Rectal smooth muscle tissue (tissue), 1 donor: ENCODE results near the gene THRAP3.
"Not testable (repeated sequence)": the region's sequence is repeated elsewhere in the genome, so short reads cannot be mapped to it uniquely, and the experiment has no call there.

Experiments used
- H3K27ac ChIP-seq: one replicate; pipeline ENCODE4 v1.7.0; 2013; ENCODE audit warnings: low read depth, low read length, inconsistent platforms
- H3K27me3 ChIP-seq: one replicate; pipeline ENCODE4 v1.7.0; 2013; ENCODE audit warnings: low read length; ENCODE audit not compliant: control insufficient read depth, insufficient read depth
- H3K36me3 ChIP-seq: one replicate; pipeline ENCODE4 v1.7.0; 2013; ENCODE audit warnings: low read length; ENCODE audit not compliant: control insufficient read depth, insufficient read depth
- H3K4me1 ChIP-seq: one replicate; pipeline ENCODE4 v1.7.0; 2013; ENCODE audit warnings: low read length; ENCODE audit not compliant: control insufficient read depth, insufficient read depth
- H3K4me3 ChIP-seq: one replicate; pipeline ENCODE4 v1.7.0; 2013; ENCODE audit warnings: low read length
- H3K9ac ChIP-seq: one replicate; pipeline ENCODE4 v1.7.0; 2013; ENCODE audit warnings: low read length

THRAP3 gene

DNA sequence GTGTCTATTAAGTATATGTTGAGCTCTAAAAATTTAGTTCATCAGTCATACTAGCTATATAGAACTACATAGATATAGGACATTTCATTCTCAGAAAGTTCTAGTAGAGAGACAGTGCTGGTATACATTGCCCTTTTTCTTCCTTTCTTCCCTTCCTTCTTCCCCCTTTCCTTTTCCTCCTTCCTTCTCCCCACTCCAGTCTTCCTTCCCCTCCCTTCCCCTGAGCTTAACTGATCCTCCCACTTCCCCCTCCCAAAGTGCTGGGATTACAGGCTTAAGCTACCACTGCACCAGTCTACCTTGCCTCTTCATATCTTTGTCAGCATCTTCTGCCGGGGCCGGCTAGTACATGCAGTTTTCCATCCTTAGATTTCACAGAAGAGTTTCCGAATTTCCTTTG is 12.1 kb downstream of the THRAP3 start:
- no peak overlapping the region for H3K27ac ChIP-seq
- H3K4me1 ChIP-seq, result peaks cover 8% of the 10 kb centered on the region
- H3K9ac ChIP-seq, result no peak overlapping the region
- no peak overlapping the region for H3K4me3 ChIP-seq
- no peaks in the 10 kb centered on the region for H3K36me3 ChIP-seq
- no peaks in the 10 kb centered on the region for H3K27me3 ChIP-seq

DNA sequence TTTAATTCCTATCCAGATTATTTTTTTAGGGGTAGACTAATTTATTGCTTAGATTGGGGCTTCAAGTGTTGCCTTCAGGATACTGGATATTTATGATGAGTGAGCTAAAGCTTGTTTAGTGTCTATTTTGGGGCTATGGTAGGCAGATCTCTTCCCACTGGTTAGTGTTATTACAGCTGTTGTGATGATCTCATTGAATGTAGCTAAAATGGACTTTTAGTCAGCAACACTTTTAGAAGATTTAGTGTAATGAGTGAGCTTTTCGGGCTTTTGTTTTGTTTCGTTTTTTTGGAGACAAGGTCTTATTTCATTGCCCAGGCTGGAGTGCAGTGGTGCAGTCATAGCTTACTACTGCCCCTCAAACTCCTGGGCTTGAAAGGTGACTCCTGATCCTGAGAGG is 14.2 kb downstream of the THRAP3 start:
- H3K4me1 ChIP-seq, result peaks cover 8% of the 10 kb centered on the region
- H3K36me3 ChIP-seq, result peaks cover 4% of the 10 kb centered on the region
- H3K27ac ChIP-seq, result no peak overlapping the region

DNA sequence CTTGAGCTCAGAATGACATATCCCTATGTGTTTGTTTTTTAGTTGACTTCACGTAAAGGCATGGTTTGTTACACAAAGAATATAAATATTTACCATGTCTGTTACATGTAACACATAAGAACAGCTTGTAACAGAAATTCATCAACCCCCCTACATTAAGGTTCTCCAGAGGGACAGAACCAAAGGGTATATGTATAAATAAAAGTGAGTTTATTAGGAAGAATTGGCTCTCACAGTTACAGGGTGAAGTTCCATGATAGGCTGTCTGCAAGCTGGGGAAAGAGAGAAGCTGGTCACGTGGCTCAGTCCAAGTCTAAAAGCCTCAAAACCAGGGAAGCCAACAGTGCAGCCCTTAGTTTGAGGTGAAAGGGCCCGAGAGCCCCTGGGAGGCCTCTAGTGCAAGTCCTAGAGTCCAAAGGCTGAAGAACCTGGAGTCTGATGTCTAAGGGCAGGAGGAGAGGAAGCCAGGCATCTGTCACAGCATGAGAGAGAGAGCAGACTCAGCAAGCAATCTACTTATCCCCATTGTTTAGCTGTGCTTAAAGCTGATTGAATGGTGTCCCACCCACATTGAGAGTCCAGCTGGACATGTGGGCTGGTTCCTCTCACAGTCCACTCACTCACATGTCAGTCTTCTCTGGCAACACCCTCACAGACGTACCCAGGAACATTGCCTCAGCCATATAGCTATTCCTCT is 15.8 kb downstream of the THRAP3 start:
- Histone ChIP-seq H3K4me3 (no peak overlapping the region), H3K9ac (no peak overlapping the region), H3K27me3 (no peaks in the 10 kb centered on the region), H3K36me3 (peaks cover 4% of the 10 kb centered on the region), H3K27ac (no peak overlapping the region), H3K4me1 (peaks cover 8% of the 10 kb centered on the region)

More for the DNA sequence above, 14.2 kb downstream of the THRAP3 start:
- Histone ChIP-seq H3K4me3 (no peak overlapping the region), H3K9ac (no peak overlapping the region), H3K27me3 (no peaks in the 10 kb centered on the region)

DNA sequence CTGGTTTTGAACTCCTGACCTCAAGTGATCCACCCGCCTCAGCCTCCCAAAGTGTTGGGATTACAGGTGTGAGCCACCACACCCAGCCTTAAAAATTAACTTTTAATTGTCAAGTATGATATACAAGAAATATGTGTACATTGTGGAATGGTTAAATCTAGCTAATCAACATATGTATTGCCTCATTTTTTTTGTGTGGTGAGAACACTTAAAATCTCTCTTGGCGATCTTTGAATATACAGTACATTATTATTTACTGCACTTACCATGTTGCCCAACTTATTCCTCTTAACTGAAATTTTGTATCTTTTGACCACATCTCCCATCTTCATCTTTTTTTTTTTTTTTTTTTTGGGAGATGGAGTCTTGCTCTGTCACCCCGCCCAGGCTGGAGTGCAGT is 23.3 kb downstream of the THRAP3 start:
- no peaks in the 10 kb centered on the region for H3K27me3 ChIP-seq
- H3K36me3 ChIP-seq, result no peaks in the 10 kb centered on the region
- no peak overlapping the region for H3K27ac ChIP-seq
- H3K4me3 ChIP-seq, result no peak overlapping the region
- no peak overlapping the region for H3K9ac ChIP-seq
- H3K4me1 ChIP-seq, result no peaks in the 10 kb centered on the region

DNA sequence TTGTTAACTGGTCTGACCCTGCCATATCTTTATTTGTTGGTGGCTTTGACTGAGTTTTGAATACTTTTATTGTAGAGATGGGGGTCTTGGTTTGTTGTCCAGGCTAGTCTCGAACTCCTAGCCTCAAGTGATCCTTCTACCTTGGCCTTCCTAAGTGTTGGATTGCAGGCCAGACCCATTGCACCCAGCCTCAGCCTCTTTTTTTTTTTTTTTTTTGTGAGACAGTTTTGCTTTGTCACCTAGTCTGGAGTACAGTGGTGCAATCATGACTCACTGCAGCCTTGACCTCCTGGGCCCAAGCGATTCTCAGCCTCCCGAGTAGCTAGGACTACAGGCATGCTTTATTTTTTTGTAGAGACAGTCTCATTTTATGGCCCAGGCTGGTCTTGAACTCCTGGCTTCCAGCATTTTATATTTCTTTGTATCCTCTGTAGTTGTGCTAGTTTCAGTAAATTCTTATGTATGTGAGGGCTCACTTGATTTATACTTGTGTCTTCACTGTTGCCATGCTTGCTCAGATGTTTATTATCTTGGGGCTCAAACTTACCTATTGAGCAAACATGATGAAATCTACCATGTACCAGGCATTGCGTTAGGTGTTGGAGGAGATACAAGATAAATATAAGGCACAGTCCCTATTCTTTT is 24.1 kb downstream of the THRAP3 start:
- H3K4me3 ChIP-seq, result no peak overlapping the region
- H3K9ac ChIP-seq, result no peak overlapping the region
- no peaks in the 10 kb centered on the region for H3K27me3 ChIP-seq
- peaks cover 3% of the 10 kb centered on the region for H3K4me1 ChIP-seq
- H3K36me3 ChIP-seq, result no peaks in the 10 kb centered on the region
- no peak overlapping the region for H3K27ac ChIP-seq

DNA sequence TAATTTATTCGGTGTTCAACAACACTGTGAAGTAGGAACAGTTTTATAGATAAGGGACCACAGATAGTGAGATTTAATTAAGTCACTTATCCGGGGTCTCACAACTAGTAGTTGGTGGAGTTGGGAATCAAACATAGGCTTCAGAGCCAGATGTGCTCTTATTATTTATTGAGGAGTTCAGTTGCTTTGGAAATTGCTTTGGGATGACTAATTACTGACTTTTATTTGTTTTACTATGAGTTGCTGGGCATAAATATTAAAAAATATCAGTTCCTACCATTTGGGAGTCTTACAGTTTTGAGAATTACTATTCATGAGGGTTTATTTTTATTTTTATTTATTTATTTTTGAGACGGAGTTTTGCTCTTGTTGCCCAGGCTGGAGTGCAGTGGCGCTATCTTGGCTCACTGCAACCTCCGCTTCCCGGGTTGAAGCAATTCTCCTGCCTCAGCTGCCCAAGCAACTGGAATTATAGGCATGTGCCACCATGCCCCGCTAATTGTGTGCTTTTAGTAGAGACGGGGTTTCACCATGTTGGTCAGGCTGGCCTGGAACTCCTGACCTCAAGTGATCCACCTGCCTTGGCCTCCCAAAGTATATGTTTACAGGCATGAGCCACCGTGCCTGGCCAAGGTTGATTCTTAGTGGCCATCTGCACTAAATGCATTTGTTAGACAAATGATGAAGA is 27.7 kb downstream of the THRAP3 start:
- Histone ChIP-seq H3K4me1 (peaks cover 9% of the 10 kb centered on the region), H3K36me3 (no peaks in the 10 kb centered on the region), H3K9ac (no peak overlapping the region), H3K27me3 (no peaks in the 10 kb centered on the region), H3K4me3 (no peak overlapping the region), H3K27ac (no peak overlapping the region)

DNA sequence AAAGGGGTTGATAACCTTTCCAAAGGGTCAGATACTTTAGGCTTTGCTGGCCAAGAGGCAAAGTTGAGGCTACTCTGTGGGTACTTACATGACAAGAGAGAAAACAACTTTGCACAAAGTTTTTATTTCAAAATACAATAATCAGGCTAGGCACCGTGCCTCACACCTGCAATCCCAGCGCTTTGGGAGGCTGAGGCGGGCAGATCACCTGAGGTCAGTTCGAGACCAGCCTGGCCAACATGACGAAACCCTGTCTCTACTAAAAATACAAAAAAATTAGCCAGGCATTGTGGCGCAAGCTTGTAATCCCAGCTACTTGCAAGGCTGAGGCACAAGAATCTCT is 28.2 kb downstream of the THRAP3 start:
- peaks cover 12% of the 10 kb centered on the region for H3K4me1 ChIP-seq
- not testable (repeated sequence) for H3K27ac ChIP-seq, H3K27me3 ChIP-seq

DNA sequence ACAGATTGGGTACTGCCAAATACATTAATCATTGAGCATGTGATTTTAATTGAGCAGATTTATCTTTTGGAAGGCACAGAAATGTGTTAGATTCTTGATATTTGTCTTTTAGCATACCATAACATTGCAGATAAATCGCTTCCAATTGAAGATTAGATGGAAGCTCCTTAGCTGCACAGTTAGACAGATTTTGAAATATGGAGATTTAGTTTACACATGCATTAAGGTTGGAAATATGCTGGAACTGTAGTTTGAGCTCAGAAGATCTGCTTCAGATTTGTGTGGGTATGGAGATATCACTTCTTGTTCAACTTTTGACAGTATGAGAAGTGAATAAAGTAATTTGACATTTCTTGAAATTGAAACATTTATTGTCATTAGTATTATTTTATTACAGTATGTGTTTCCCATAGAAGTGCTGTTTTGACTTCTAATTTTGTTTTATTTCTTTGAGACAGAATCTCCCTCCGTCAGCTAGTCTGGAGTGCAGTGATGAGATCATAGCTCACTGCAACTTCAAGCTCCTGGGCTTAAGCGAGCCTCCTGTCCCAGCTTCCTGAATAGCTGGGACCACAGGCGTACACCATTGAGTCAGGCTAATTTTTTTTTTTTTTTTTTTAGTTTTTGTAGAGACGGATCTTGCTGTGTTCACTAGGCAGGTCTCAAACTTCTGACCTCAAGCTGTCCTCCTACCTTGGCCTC is 29.1 kb downstream of the THRAP3 start:
- H3K9ac ChIP-seq, result no peak overlapping the region
- H3K27ac ChIP-seq, result no peak overlapping the region
- no peak overlapping the region for H3K4me3 ChIP-seq
- no peaks in the 10 kb centered on the region for H3K36me3 ChIP-seq
- H3K27me3 ChIP-seq, result no peaks in the 10 kb centered on the region
- peaks cover 14% of the 10 kb centered on the region for H3K4me1 ChIP-seq

More for the DNA sequence above, 28.2 kb downstream of the THRAP3 start:
- H3K9ac ChIP-seq, H3K4me3 ChIP-seq, H3K36me3 ChIP-seq: not testable (repeated sequence)

DNA sequence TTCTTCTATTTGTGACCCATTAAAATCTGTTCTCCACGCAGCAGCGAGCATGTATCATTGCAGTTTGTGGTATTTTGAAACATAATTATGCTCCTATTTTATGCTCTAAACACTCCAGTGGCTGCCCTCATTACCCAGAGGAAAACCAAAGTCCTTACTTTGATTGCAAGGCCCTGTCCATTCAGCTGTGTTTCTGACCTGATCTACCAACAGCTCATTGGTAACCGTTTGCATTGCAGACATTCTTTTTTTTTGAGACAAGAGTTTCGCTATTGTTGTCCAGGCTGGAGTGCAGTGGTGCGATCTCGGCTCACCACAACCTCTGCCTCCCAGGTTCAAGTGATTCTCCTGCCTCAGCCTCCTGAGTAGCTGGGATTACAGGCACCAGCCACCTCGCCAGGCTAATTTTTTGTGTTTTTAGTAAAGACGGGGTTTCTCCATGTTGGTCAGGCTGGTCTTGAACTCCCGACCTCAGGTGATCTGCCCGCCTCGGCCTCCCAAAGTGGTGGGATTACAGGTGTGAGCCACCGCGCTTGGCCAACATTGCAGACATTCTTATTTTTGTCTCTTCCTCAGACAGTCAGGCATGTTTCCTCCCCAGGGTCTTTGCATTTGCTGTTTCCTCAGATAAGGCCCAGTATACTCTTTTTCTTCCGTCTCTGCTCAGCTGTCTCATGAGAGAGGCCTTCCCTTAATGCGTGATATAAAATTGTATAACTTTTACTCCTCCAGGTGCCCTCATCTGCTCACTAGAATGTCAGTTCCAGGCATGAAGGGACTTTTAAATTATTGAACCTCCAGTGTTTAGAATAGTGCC is 32.5 kb downstream of the THRAP3 start:
- Histone ChIP-seq H3K36me3 (no peaks in the 10 kb centered on the region), H3K9ac (no peak overlapping the region), H3K27ac (no peak overlapping the region), H3K4me1 (peaks cover 14% of the 10 kb centered on the region), H3K27me3 (no peaks in the 10 kb centered on the region), H3K4me3 (no peak overlapping the region)

DNA sequence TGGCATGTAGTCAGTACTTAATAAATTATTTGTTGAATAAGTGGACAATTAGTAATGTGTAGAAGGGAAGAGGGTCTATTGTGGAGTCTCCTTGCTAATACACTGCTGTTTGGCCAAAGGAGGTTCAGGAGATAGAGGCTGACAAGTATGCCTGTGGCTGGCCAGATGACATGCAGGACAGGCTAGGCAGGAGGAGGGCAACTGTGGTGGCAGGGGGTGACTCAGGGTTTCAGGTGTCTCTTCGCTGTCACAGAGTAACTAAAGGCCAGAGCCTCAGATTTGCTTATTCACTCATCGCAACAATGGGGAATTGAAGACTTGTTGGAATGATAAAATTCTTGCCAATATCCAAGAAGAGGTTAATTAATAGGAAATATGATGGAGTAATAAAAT is 33.1 kb downstream of the THRAP3 start:
- H3K4me1 ChIP-seq, result peaks cover 14% of the 10 kb centered on the region
- no peaks in the 10 kb centered on the region for H3K27me3 ChIP-seq
- no peak overlapping the region for H3K9ac ChIP-seq
- H3K27ac ChIP-seq, result no peak overlapping the region
- no peak overlapping the region for H3K4me3 ChIP-seq
- no peaks in the 10 kb centered on the region for H3K36me3 ChIP-seq

DNA sequence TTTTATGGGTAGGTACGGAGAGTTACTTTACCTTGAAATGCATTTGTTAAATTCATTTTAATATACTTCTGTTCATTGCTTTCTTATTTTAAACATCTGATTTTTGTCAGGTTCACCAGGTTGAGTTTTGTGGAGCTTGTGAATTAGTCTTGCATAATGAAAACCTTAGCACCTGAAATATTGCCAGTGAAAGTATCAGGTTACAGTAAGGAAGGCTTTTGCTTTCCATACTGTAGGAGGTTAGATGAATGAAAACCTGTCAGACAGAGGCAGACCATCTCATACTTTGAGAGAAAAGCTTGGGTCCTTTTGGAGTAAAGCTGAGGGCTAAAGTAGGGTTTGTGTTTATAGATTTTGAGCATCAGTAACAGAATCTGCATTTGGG is 34.7 kb downstream of the THRAP3 start:
- peaks cover 10% of the 10 kb centered on the region for H3K4me1 ChIP-seq
- H3K9ac ChIP-seq, result no peak overlapping the region
- H3K27ac ChIP-seq, result no peak overlapping the region
- H3K27me3 ChIP-seq, result no peaks in the 10 kb centered on the region
- H3K36me3 ChIP-seq, result no peaks in the 10 kb centered on the region
- H3K4me3 ChIP-seq, result no peak overlapping the region

DNA sequence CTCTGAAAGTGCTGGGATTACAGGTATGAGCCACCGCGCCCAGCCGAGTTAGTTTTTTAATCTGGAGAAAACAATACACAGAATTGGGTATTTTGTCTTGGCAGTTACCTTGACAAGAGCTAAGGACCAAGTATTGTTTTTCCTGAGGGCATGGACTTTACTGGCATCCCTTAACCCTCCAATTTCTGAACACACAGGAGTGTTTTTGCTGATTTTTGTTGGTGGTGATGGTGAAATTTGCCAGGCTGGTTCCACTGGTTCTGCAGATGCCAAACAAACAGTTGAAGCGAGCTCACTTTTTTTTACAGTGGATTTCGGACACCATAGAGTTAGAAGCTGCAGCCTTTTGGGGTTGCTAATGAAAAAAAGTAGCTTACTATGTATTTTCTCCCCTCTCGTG is 44.7 kb downstream of the THRAP3 start:
- no peaks in the 10 kb centered on the region for H3K36me3 ChIP-seq
- no peak overlapping the region for H3K4me3 ChIP-seq
- no peak overlapping the region for H3K27ac ChIP-seq
- H3K9ac ChIP-seq, result no peak overlapping the region
- no peaks in the 10 kb centered on the region for H3K27me3 ChIP-seq
- peaks cover 3% of the 10 kb centered on the region for H3K4me1 ChIP-seq
